GM10248 (cell line): Measurements from ENCODE around the gene FBXO47.
"Not testable (repeated sequence)": the region's sequence is repeated elsewhere in the genome, so short reads cannot be mapped to it uniquely, and the experiment has no call there.

Experiments
- CTCF ChIA-PET: fragments of 300-600 bp; sonication (Branson Sonifier 250); formaldehyde crosslinking; extraction: SDS; loops from one replicate; lab custom pipeline; 2021; ENCODE audit warnings: antibody characterized with exemption; lab: Yijun Ruan, JAX
- POLR2A ChIA-PET: fragments of 350-650 bp; sonication (Branson Sonifier 250); formaldehyde crosslinking; extraction: SDS; loops from one replicate; lab custom pipeline; 2020; ENCODE audit warnings: antibody characterized with exemption; lab: Yijun Ruan, JAX
- DNase-seq: peaks from one replicate; pipeline ENCODE4 v3.0.0; 2012; ENCODE audit errors: extremely low spot score
- TF ChIP-seq, protein P1 (sequence below): IDR thresholded peaks from 2 replicates; pipeline ENCODE4 v1.5.1; 2012; ENCODE audit warnings: mild to moderate bottlenecking, low read depth; ENCODE audit errors: extremely low read depth, missing control alignments, control extremely low read depth

Gene FBXO47

GRCh38 chr17:38942696-38943334 lies 24.4 kb downstream of the FBXO47 start:
- TF ChIP-seq, protein P1, sequence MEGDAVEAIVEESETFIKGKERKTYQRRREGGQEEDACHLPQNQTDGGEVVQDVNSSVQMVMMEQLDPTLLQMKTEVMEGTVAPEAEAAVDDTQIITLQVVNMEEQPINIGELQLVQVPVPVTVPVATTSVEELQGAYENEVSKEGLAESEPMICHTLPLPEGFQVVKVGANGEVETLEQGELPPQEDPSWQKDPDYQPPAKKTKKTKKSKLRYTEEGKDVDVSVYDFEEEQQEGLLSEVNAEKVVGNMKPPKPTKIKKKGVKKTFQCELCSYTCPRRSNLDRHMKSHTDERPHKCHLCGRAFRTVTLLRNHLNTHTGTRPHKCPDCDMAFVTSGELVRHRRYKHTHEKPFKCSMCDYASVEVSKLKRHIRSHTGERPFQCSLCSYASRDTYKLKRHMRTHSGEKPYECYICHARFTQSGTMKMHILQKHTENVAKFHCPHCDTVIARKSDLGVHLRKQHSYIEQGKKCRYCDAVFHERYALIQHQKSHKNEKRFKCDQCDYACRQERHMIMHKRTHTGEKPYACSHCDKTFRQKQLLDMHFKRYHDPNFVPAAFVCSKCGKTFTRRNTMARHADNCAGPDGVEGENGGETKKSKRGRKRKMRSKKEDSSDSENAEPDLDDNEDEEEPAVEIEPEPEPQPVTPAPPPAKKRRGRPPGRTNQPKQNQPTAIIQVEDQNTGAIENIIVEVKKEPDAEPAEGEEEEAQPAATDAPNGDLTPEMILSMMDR = no peak
- ChIA-PET POLR2A (no interaction called here), CTCF (interaction anchor here (1.2 to 1.9 kb wide), 2 partner anchors 20 to 41 kb away, joined by 3 to 9 read pairs; no protein-coding TSS in a partner anchor)
- peak; percentile 43 for DNase-seq

GRCh38 chr17:38940404-38940803 lies 26.8 kb downstream of the FBXO47 start:
- TF ChIP-seq, protein P1 = no peak
- POLR2A ChIA-PET = interaction anchor here (0.6 kb wide), 1 partner anchor 539 kb away, joined by 6 read pairs; no protein-coding TSS in a partner anchor
- DNase-seq = no peak
- CTCF ChIA-PET = interaction anchor here (1.0 to 1.9 kb wide), 2 partner anchors 16 to 43 kb away, joined by 4 to 5 read pairs; partner anchors contain the start of gene LASP1NB

DNA sequence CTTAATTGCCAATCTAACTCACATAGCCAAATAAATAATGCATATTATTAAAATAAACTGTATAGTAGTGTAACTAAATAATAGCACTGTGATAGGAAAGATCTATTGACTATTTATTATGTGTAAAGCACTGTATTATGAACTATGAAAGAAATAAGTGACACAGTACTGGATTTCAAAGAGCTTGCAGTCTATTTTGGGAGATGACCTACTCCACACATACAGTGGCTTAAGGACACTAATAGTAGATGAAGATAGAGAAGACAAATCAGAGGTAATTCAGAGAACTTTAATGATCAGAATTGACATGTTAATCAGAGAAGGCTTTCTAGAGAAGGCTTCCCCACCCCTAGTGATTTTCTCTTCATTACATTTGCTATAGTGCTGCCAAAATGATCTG lies 27.2 kb downstream of the FBXO47 start:
- CTCF ChIA-PET = interaction anchor here (1.0 to 1.9 kb wide), 2 partner anchors 15 to 43 kb away, joined by 4 to 5 read pairs; partner anchors contain the start of gene LASP1NB
- no peak for DNase-seq
- POLR2A ChIA-PET = no interaction called here
- TF ChIP-seq, protein P1 = no peak

- CTCF ChIA-PET = interaction anchor here (2.8 kb wide), 1 partner anchor 10 kb away, joined by 7 read pairs; no protein-coding TSS in a partner anchor
- POLR2A ChIA-PET = not testable (repeated sequence)
Measured at GRCh38 chr17:38933962-38934361, 33.2 kb downstream of the FBXO47 start.

GRCh38 chr17:38930782-38931181 lies 36.4 kb downstream of the FBXO47 start:
- CTCF ChIA-PET, POLR2A ChIA-PET, DNase-seq: not testable (repeated sequence)

More at GRCh38 chr17:38933962-38934361, 33.2 kb downstream of the FBXO47 start:
- not testable (repeated sequence) for DNase-seq

GRCh38 chr17:38926293-38927070 lies 40.7 kb downstream of the FBXO47 start:
- CTCF ChIA-PET = interaction anchor here (1.4 to 1.6 kb wide), 3 partner anchors 9 to 57 kb away, joined by 3 to 5 read pairs (median 5); no protein-coding TSS in a partner anchor
- DNase-seq = no peak
- TF ChIP-seq, protein P1 = no peak
- POLR2A ChIA-PET = interaction anchor here (0.6 kb wide), 1 partner anchor 79 kb away, joined by 4 read pairs; no protein-coding TSS in a partner anchor

- ChIA-PET POLR2A (interaction anchor here (0.6 kb wide), 1 partner anchor 78 kb away, joined by 4 read pairs; no protein-coding TSS in a partner anchor), CTCF (interaction anchor here (0.8 to 2.4 kb wide), 8 partner anchors 8 to 58 kb away, joined by 3 to 7 read pairs (median 5); partner anchors contain the start of gene FBXO47)
- TF ChIP-seq, protein P1 = no peak
- no peak for DNase-seq
Measured at GRCh38 chr17:38925263-38925995, 41.8 kb downstream of the FBXO47 start, which contains the start of gene LASP1NB. LASP1NB (plus strand) TSS chr17:38925614.
